Testis (tissue), 3 donors: ENCODE data around the gene NRXN3. TPM values are rescaled to one million over a fixed set of nuclear protein-coding genes. Genes with fewer than 3 reads are reported as not detected.

ENCODE experiments used
- DNase-seq: peaks from one replicate; pipeline ENCODE4 v3.0.0-alpha.2; 2019
- H3K27ac ChIP-seq, 2 donors: fragments of 200-600 bp; sonication (generic); one replicate each; pipeline ENCODE4 v1.5.1; 2019
- H3K27me3 ChIP-seq: fragments of 200-600 bp; sonication (generic); one replicate; pipeline ENCODE4 v1.5.1; 2019
- H3K36me3 ChIP-seq: fragments of 200-600 bp; sonication (generic); one replicate; pipeline ENCODE4 v1.5.1; 2017; ENCODE audit warnings: low read depth; ENCODE audit errors: missing control alignments
- H3K4me1 ChIP-seq: fragments of 200-600 bp; sonication (generic); one replicate; pipeline ENCODE4 v1.5.1; 2019
- H3K4me3 ChIP-seq, 2 donors: fragments of 200-600 bp; sonication (generic); one replicate each; pipeline ENCODE4 v1.5.1; 2017 to 2019
- H3K9me3 ChIP-seq: fragments of 200-600 bp; sonication (generic); one replicate; pipeline ENCODE4 v1.5.1; 2017
- CTCF ChIP-seq, 3 experiments: fragments of 450-650 bp in 2 of 3; fragments of 200-600 bp in 1 of 3; sonication (generic) in 1 of 3; IDR thresholded peaks; one replicate each; pipeline ENCODE4 v1.5.1; 2016 to 2019; ENCODE audit warnings: antibody characterized with exemption in 3 of 3, mild to moderate bottlenecking in 2 of 3, moderate library complexity in 1 of 3
- POLR2A ChIP-seq: fragments of 450-650 bp; IDR thresholded peaks from one replicate; pipeline ENCODE4 v1.6.1; 2017; ENCODE audit warnings: antibody characterized with exemption, mild to moderate bottlenecking, moderate library complexity
- WGBS, 2 donors: methylation state at CpG; one replicate each; pipeline ENCODE4 v1.1.5; 2018; 5-methylcytosine and 5-hydroxymethylcytosine counted together
- intact Hi-C: fragments of 100-400 bp; cut with DNase I; formaldehyde crosslinking; loops from one replicate; pipeline ENCODE4 v1.15.1; 2023; ENCODE audit warnings: low total_unique reads
- polyA plus RNA-seq: library from polyadenylated mRNA; stranded (reverse); fragments of 350-450 nt; fragmentation: Illumina TruSeq; extraction: RNeasy Lipid Tissue Mini Kit (QIAGEN cat#74804); gene quantifications from one replicate; pipeline ENCODE4 v1.2.3, GENCODE V29; 2014; ENCODE audit warnings: low read depth, low replicate concordance; ENCODE audit not compliant: insufficient read depth
- total RNA-seq, 2 donors: library from RNA; depleted of rRNA; stranded (reverse); fragments of >200 nt; gene quantifications; one replicate each; pipeline ENCODE4 v1.2.3, GENCODE V29; 2016

The NRXN3 gene
- total and polyA plus RNA-seq, 3 donors from 2014 or later: 3.5 to 8.0 (median 3.9) TPM

- Histone ChIP-seq H3K27me3 (no peaks in the 10 kb centered on the region), H3K9me3 (no peaks in the 10 kb centered on the region), H3K27ac (no peak overlapping the region), H3K36me3 (no peaks in the 10 kb centered on the region), H3K4me3 (no peak overlapping the region), H3K4me1 (no peaks in the 10 kb centered on the region)
- no peak for DNase-seq
- intact Hi-C loops: no loop called here
- TF ChIP-seq POLR2A: no peak
- TF ChIP-seq CTCF (IDR thresholded peaks at IDR 0.05): no peak
- 91 to 97% methylated on average over 3 of the region's 3 CpGs for WGBS, 2 donors
Measured at GRCh38 chr14:79438696-79439342, 1268.6 kb downstream of the NRXN3 start.

GRCh38 chr14:79442786-79443185, 1272.6 kb downstream of the NRXN3 start:
- Histone ChIP-seq H3K27me3 (no peaks in the 10 kb centered on the region), H3K4me3 (no peak overlapping the region), H3K36me3 (no peaks in the 10 kb centered on the region), H3K4me1 (no peaks in the 10 kb centered on the region), H3K27ac (no peak overlapping the region), H3K9me3 (no peaks in the 10 kb centered on the region)
- intact Hi-C loops: no loop called here
- TF ChIP-seq CTCF (IDR thresholded peaks at IDR 0.05) (no peak), POLR2A (no peak)
- DNase-seq: no peak
- 52 to 56% methylated on average over 5 of the region's 5 CpGs for WGBS, 2 donors

DNA sequence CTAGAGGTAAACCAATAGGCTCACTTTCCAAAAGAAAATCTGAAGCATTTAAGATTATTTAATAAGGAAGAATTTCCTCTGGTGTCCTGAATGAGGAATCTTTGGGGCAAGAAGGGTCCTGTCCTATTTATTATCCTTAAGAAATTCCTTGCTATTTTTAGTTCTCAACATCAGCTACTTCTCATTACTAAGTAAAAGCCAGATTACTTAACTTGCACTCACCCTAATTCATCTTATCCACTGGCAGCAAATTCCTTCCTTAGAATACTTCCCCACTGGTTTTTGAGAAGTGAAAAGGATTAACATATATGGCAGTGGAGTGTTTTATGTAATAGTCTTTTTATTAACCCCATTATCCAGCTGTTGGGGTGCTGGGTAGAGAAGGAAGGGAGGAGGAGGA, 1273.4 kb downstream of the NRXN3 start:
- no peak overlapping the region for H3K27ac ChIP-seq
- no peak for DNase-seq
- H3K36me3 ChIP-seq: no peaks in the 10 kb centered on the region
- H3K9me3 ChIP-seq: no peaks in the 10 kb centered on the region
- intact Hi-C loops: no loop called here
- TF ChIP-seq CTCF (IDR thresholded peaks at IDR 0.05) (no peak), POLR2A (no peak)
- no peaks in the 10 kb centered on the region for H3K27me3 ChIP-seq
- no peaks in the 10 kb centered on the region for H3K4me1 ChIP-seq
- H3K4me3 ChIP-seq: no peak overlapping the region

DNA sequence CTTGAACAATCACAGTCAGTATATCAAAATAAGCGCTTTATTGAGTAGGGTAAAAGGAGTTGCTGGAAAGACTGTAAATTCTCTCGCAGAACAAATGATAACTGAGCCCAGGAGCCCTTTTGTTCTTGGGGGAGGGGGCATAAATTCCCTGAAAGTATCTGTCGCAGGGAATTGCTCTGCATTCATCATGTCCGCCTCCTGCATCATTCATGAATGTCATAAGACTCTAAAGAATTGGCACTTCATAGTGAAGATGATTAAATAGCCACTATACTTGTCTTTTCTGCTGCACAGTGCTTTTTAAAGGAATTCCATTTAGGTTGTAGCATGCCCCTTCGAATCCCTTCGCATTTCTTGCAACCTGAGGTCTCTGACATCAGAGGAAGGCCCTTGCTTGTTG, 1278.8 kb downstream of the NRXN3 start:
- no peaks in the 10 kb centered on the region for H3K4me1 ChIP-seq
- no peak for TF ChIP-seq POLR2A
- no peak for TF ChIP-seq CTCF (IDR thresholded peaks at IDR 0.05)
- no peaks in the 10 kb centered on the region for H3K9me3 ChIP-seq
- no peak overlapping the region for H3K4me3 ChIP-seq
- no peak for DNase-seq
- H3K27ac ChIP-seq: no peak overlapping the region
- WGBS, 2 donors: 74 to 85% methylated on average over 6 of the region's 6 CpGs
- H3K36me3 ChIP-seq: no peaks in the 10 kb centered on the region
- H3K27me3 ChIP-seq: no peaks in the 10 kb centered on the region
- intact Hi-C loops: no loop called here

GRCh38 chr14:79451601-79452000, 1281.4 kb downstream of the NRXN3 start:
- no peaks in the 10 kb centered on the region for H3K27me3 ChIP-seq
- H3K36me3 ChIP-seq: no peaks in the 10 kb centered on the region
- H3K4me1 ChIP-seq: no peaks in the 10 kb centered on the region
- H3K9me3 ChIP-seq: no peaks in the 10 kb centered on the region
- no peak for DNase-seq
- 85 to 88% methylated on average over 3 of the region's 3 CpGs for WGBS, 2 donors
- intact Hi-C loops: no loop called here
- no peak overlapping the region for H3K4me3 ChIP-seq
- TF ChIP-seq CTCF (IDR thresholded peaks at IDR 0.05) (no peak), POLR2A (no peak)
- H3K27ac ChIP-seq: no peak overlapping the region
